HepG2 (cell line): Measurements from ENCODE around the gene SIGLECL1. TPM values are rescaled to one million over a fixed set of nuclear protein-coding genes. Genes with fewer than 3 reads are reported as not detected.

Source experiments
- ATAC-seq: fragments of 200-7000 bp; cut with Tn5 transposase; 3 replicates; pipeline ENCODE4 v1.9.1; 2020; ENCODE audit warnings: mild to moderate bottlenecking, moderate library complexity
- BruUV-seq: library from RNA; stranded (reverse); fragments of 400-500 nt; replicated peaks from 2 replicates; lab custom pipeline; 2021; lab: Mats Ljungman, UMichigan
- CTCF ChIA-PET: fragments of 300-600 bp; formaldehyde crosslinking; extraction: SDS; loops from one replicate; lab custom pipeline; 2021; ENCODE audit warnings: low total read pairs, inconsistent platforms, low intra/inter-chr PET ratio; lab: Yijun Ruan, JAX
- POLR2A ChIA-PET: fragments of 350-600 bp; sonication (Branson Sonifier 250); formaldehyde crosslinking; loops from one replicate; lab custom pipeline; 2020; ENCODE audit warnings: antibody characterized with exemption, inconsistent platforms; lab: Yijun Ruan, JAX
- DNase-seq: peaks from one replicate; pipeline ENCODE4 v3.0.0-alpha.2; 2015; ENCODE audit warnings: low spot score
- FAIRE-seq: peaks from 3 replicates; lab custom pipeline; 2011; peaks lifted over from hg19 to GRCh38; lab: Jason Lieb, UNC
- H2AFZ ChIP-seq: one replicate; pipeline ENCODE4 v1.6.1; 2011; ENCODE audit warnings: low read length, inconsistent platforms
- H3K27ac ChIP-seq: fragments of 300-600 bp; 3 replicates; pipeline ENCODE4 v1.8.0; 2011; ENCODE audit warnings: mixed run types, mild to moderate bottlenecking, mixed read lengths, low read length, inconsistent platforms; ENCODE audit not compliant: insufficient read depth; ENCODE audit errors: extremely low read length
- H3K27me3 ChIP-seq, 2 experiments: fragments of 200-600 bp in 1 of 2; 2 replicates in 1 of 2; 3 replicates in 1 of 2; pipeline versions ENCODE4 v1.6.0 to v1.8.0; 2011; ENCODE audit warnings: low read length in 2 of 2, mild to moderate bottlenecking in 2 of 2, moderate library complexity in 2 of 2, inconsistent platforms in 1 of 2; ENCODE audit not compliant: insufficient read depth in 2 of 2, control insufficient read depth in 1 of 2
- H3K36me3 ChIP-seq, 2 experiments: fragments of 200-600 bp in 1 of 2; replicated peaks in 1 of 2; 2 replicates in 1 of 2; 3 replicates in 1 of 2; pipeline versions ENCODE4 v1.5.1 to v1.8.0; 2011; ENCODE audit warnings: low read length in 2 of 2, inconsistent platforms in 1 of 2; ENCODE audit not compliant: insufficient read depth in 2 of 2, control insufficient read depth in 1 of 2
- H3K4me1 ChIP-seq: 2 replicates; pipeline ENCODE4 v1.5.1; 2012; ENCODE audit warnings: low read length, inconsistent platforms; ENCODE audit not compliant: insufficient read depth
- H3K4me2 ChIP-seq: 2 replicates; pipeline ENCODE4 v1.6.0; 2011; ENCODE audit warnings: low read depth, low read length, inconsistent platforms
- H3K4me3 ChIP-seq, 3 experiments: fragments of 200-600 bp in 1 of 3; sonication (generic), shearing (Covaris generic) in 1 of 3; replicated peaks in 1 of 3; 2 replicates each; pipeline ENCODE4 v1.5.1; 2011 to 2016; ENCODE audit warnings: low read length in 3 of 3, inconsistent platforms in 2 of 3, low read depth in 2 of 3, mild to moderate bottlenecking in 2 of 3, control low read depth in 1 of 3, mixed read lengths in 1 of 3; ENCODE audit not compliant: insufficient read depth in 1 of 3
- H3K79me2 ChIP-seq: one replicate; pipeline ENCODE4 v1.6.1; 2011; ENCODE audit warnings: low read length, inconsistent platforms; ENCODE audit not compliant: insufficient read depth
- H3K9ac ChIP-seq: 2 replicates; pipeline ENCODE4 v1.6.0; 2011; ENCODE audit warnings: mild to moderate bottlenecking, low read depth, low read length, inconsistent platforms; ENCODE audit not compliant: insufficient read depth
- H3K9me3 ChIP-seq: 2 replicates; pipeline ENCODE4 v1.5.1; 2012; ENCODE audit warnings: mild to moderate bottlenecking, low read length
- H4K20me1 ChIP-seq: 2 replicates; pipeline ENCODE4 v1.6.0; 2011; ENCODE audit warnings: inconsistent platforms, mild to moderate bottlenecking, low read length, moderate library complexity; ENCODE audit not compliant: insufficient read depth
- ARNT ChIP-seq: fragments of 450-650 bp; IDR thresholded peaks from 2 replicates; pipeline ENCODE4 v1.6.1; 2017
- FOXP1 ChIP-seq, 2 experiments: fragments of 450-650 bp in 1 of 2; IDR thresholded peaks; 2 replicates each; pipeline ENCODE4 v1.6.1; 2017 to 2018; ENCODE audit warnings: antibody characterized with exemption in 1 of 2
- KDM1A ChIP-seq: IDR thresholded peaks from 2 replicates; pipeline ENCODE4 v1.6.1; 2016; ENCODE audit warnings: missing compliant biosample characterization
- ZNF432 ChIP-seq: sonication (generic); formaldehyde crosslinking; IDR thresholded peaks from 2 replicates; pipeline ENCODE4 v1.5.0; 2020; ENCODE audit warnings: missing genetic modification reagents, mild to moderate bottlenecking, borderline replicate concordance
- ZSCAN29 ChIP-seq: sonication (generic); formaldehyde crosslinking; conservative IDR thresholded peaks from 2 replicates; pipeline ENCODE4 v1.4.0; 2020; ENCODE audit warnings: mild to moderate bottlenecking, missing genetic modification reagents
- WGBS: methylation state at CpG from one replicate; pipeline ENCODE4 v1.1.6; 2017; ENCODE audit warnings: low lambda C conversion rate; 5-methylcytosine and 5-hydroxymethylcytosine counted together
- in situ Hi-C: cut with HindIII; loops from 2 replicates; pipeline ENCODE4 v1.10.0; 2017; ENCODE audit warnings: low pct_unique_long_range_greater_than_20kb; ENCODE audit not compliant: extremely low pct_ligation_motif_present
- intact Hi-C: fragments of 100-400 bp; cut with micrococcal nuclease; formaldehyde crosslinking; loops from one replicate; pipeline ENCODE4 v1.10.0; 2022; ENCODE audit not compliant: unreplicated experiment
- polyA plus RNA-seq, 8 experiments: library from polyadenylated mRNA; depleted of rRNA in 3 of 8; stranded (reverse) in 7 of 8; unstranded in 1 of 8; fragments of >200 nt; fragmentation: Illumina TruSeq in 4 of 8; extraction: Trizol in 4 of 8; gene quantifications; 2 replicates each; pipeline versions ENCODE4 v1.2.1 to v1.2.3, GENCODE V29; 2011 to 2016; ENCODE audit warnings: low read depth in 4 of 8, missing spikeins in 1 of 8, mixed read lengths in 1 of 8; ENCODE audit not compliant: insufficient read depth in 1 of 8
- total RNA-seq, 5 experiments: library from RNA; depleted of rRNA; stranded (reverse); fragments of >200 nt; fragmentation: Illumina TruSeq; extraction: Trizol; gene quantifications; 2 replicates each; pipeline ENCODE4 v1.2.3, GENCODE V29; 2016; ENCODE audit warnings: low read depth in 1 of 5
- TF ChIP-seq, protein P1 (sequence below): sonication (generic); formaldehyde crosslinking; IDR thresholded peaks from 2 replicates; pipeline ENCODE4 v1.8.1; 2023; ENCODE audit warnings: mild to moderate bottlenecking, missing genetic modification reagents
- TF ChIP-seq, protein P2 (sequence below): IDR thresholded peaks from 2 replicates; pipeline ENCODE4 v1.6.1; 2012; ENCODE audit warnings: low read length, improper control_type of control experiment
- TF ChIP-seq, protein P3 (sequence below): IDR thresholded peaks from 2 replicates; pipeline ENCODE4 v1.6.1; 2016; ENCODE audit warnings: low read depth, control low read depth
- TF ChIP-seq, protein P4 (sequence below): sonication (generic); formaldehyde crosslinking; IDR thresholded peaks from 2 replicates; pipeline ENCODE4 v1.9.0; 2022; ENCODE audit warnings: low read depth, missing genetic modification reagents
- TF ChIP-seq, protein P5 (sequence below): sonication (generic); formaldehyde crosslinking; IDR thresholded peaks from 2 replicates; pipeline ENCODE4 v1.8.0; 2022; ENCODE audit warnings: mild to moderate bottlenecking, missing genetic modification reagents, moderate library complexity
- TF ChIP-seq, protein P6 (sequence below): sonication (generic); formaldehyde crosslinking; IDR thresholded peaks from 2 replicates; pipeline ENCODE4 v1.4.0; 2020; ENCODE audit warnings: missing genetic modification reagents; ENCODE audit errors: not compliant biosample characterization
- TF ChIP-seq, protein P7 (sequence below), 2 experiments: sonication (generic) in 1 of 2; formaldehyde crosslinking in 1 of 2; IDR thresholded peaks; 2 replicates each; pipeline versions ENCODE4 v1.4.0 to v1.6.1; 2018 to 2020; ENCODE audit warnings: missing genetic modification reagents in 2 of 2, borderline replicate concordance in 1 of 2, low read depth in 1 of 2, mild to moderate bottlenecking in 1 of 2, missing biosample characterization in 1 of 2

The SIGLECL1 gene
- total and polyA plus RNA-seq, 2 of the 13 experiments (the other 11 are each of a cell fraction or from before 2014, with no cell fraction given): not detected

DNA sequence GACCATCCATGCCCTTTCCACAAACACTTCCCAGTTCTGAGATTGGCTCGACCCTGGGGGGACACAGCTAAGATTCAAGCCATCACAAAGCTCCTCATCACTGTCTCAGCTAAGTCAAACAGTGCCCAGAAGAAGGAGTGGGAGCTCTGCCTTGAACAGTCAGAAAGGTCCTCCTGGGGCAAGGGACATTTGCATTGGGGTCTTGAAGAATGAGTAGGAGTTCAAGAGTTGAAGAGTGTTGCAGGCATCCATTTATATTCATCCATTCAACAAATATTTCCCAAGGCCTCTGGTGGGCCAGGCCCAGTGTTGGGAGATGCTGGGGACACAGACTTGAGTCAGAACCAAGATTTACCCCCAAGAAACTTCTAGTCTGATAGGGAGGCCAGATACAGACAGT lies 67.1 kb downstream of the SIGLECL1 start:
- H3K27ac ChIP-seq: no peak overlapping the region
- H3K27me3 ChIP-seq: peaks cover 0 to 20% of the 10 kb centered on the region in 2 experiments; a peak in 3 of 5 replicates
- POLR2A ChIA-PET: no interaction called here
- no peaks in the 10 kb centered on the region for H3K36me3 ChIP-seq
- DNase-seq: no peak
- CTCF ChIA-PET: no interaction called here
- no peak overlapping the region for H3K4me2 ChIP-seq
- H3K4me1 ChIP-seq: peaks cover 18% of the 10 kb centered on the region
- FAIRE-seq: no peak
- BruUV-seq: no TSS peak
- WGBS: 0% methylated on average over 1 of the region's 1 CpG
- no peak overlapping the region for H2AFZ ChIP-seq
- no peak overlapping the region for H3K4me3 ChIP-seq
- no peaks in the 10 kb centered on the region for H4K20me1 ChIP-seq
- ATAC-seq: no peak
- in situ Hi-C loops: no loop called here
- intact Hi-C loops: no loop called here
- H3K79me2 ChIP-seq: no peaks in the 10 kb centered on the region
- H3K9ac ChIP-seq: no peak overlapping the region
- no peaks in the 10 kb centered on the region for H3K9me3 ChIP-seq
- TF ChIP-seq KDM1A (CRISPR knock-in tag): no peak
- TF ChIP-seq, protein P1, sequence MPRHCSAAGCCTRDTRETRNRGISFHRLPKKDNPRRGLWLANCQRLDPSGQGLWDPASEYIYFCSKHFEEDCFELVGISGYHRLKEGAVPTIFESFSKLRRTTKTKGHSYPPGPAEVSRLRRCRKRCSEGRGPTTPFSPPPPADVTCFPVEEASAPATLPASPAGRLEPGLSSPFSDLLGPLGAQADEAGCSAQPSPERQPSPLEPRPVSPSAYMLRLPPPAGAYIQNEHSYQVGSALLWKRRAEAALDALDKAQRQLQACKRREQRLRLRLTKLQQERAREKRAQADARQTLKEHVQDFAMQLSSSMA (CRISPR knock-in tag): no peak
- TF ChIP-seq ZSCAN29 (CRISPR knock-in tag): no peak
- TF ChIP-seq FOXP1 (IDR thresholded peaks at IDR 0.05): no peak
- no peak for TF ChIP-seq FOXP1 (CRISPR knock-in tag; IDR thresholded peaks at IDR 0.05)
- TF ChIP-seq, protein P2, sequence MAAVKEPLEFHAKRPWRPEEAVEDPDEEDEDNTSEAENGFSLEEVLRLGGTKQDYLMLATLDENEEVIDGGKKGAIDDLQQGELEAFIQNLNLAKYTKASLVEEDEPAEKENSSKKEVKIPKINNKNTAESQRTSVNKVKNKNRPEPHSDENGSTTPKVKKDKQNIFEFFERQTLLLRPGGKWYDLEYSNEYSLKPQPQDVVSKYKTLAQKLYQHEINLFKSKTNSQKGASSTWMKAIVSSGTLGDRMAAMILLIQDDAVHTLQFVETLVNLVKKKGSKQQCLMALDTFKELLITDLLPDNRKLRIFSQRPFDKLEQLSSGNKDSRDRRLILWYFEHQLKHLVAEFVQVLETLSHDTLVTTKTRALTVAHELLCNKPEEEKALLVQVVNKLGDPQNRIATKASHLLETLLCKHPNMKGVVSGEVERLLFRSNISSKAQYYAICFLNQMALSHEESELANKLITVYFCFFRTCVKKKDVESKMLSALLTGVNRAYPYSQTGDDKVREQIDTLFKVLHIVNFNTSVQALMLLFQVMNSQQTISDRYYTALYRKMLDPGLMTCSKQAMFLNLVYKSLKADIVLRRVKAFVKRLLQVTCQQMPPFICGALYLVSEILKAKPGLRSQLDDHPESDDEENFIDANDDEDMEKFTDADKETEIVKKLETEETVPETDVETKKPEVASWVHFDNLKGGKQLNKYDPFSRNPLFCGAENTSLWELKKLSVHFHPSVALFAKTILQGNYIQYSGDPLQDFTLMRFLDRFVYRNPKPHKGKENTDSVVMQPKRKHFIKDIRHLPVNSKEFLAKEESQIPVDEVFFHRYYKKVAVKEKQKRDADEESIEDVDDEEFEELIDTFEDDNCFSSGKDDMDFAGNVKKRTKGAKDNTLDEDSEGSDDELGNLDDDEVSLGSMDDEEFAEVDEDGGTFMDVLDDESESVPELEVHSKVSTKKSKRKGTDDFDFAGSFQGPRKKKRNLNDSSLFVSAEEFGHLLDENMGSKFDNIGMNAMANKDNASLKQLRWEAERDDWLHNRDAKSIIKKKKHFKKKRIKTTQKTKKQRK: no peak
- no peak for TF ChIP-seq ZNF432 (CRISPR knock-in tag)
- TF ChIP-seq, protein P3, sequence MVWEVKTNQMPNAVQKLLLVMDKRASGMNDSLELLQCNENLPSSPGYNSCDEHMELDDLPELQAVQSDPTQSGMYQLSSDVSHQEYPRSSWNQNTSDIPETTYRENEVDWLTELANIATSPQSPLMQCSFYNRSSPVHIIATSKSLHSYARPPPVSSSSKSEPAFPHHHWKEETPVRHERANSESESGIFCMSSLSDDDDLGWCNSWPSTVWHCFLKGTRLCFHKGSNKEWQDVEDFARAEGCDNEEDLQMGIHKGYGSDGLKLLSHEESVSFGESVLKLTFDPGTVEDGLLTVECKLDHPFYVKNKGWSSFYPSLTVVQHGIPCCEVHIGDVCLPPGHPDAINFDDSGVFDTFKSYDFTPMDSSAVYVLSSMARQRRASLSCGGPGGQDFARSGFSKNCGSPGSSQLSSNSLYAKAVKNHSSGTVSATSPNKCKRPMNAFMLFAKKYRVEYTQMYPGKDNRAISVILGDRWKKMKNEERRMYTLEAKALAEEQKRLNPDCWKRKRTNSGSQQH: no peak
- no peak for TF ChIP-seq ARNT
- TF ChIP-seq, protein P4, sequence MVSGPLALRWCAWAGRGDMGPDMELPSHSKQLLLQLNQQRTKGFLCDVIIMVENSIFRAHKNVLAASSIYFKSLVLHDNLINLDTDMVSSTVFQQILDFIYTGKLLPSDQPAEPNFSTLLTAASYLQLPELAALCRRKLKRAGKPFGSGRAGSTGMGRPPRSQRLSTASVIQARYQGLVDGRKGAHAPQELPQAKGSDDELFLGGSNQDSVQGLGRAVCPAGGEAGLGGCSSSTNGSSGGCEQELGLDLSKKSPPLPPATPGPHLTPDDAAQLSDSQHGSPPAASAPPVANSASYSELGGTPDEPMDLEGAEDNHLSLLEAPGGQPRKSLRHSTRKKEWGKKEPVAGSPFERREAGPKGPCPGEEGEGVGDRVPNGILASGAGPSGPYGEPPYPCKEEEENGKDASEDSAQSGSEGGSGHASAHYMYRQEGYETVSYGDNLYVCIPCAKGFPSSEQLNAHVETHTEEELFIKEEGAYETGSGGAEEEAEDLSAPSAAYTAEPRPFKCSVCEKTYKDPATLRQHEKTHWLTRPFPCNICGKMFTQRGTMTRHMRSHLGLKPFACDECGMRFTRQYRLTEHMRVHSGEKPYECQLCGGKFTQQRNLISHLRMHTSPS: no peak
- TF ChIP-seq, protein P5, sequence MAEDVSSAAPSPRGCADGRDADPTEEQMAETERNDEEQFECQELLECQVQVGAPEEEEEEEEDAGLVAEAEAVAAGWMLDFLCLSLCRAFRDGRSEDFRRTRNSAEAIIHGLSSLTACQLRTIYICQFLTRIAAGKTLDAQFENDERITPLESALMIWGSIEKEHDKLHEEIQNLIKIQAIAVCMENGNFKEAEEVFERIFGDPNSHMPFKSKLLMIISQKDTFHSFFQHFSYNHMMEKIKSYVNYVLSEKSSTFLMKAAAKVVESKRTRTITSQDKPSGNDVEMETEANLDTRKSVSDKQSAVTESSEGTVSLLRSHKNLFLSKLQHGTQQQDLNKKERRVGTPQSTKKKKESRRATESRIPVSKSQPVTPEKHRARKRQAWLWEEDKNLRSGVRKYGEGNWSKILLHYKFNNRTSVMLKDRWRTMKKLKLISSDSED (CRISPR knock-in tag): no peak
- TF ChIP-seq, protein P6, sequence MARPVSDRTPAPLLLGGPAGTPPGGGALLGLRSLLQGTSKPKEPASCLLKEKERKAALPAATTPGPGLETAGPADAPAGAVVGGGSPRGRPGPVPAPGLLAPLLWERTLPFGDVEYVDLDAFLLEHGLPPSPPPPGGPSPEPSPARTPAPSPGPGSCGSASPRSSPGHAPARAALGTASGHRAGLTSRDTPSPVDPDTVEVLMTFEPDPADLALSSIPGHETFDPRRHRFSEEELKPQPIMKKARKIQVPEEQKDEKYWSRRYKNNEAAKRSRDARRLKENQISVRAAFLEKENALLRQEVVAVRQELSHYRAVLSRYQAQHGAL (CRISPR knock-in tag): no peak
- TF ChIP-seq, protein P7, sequence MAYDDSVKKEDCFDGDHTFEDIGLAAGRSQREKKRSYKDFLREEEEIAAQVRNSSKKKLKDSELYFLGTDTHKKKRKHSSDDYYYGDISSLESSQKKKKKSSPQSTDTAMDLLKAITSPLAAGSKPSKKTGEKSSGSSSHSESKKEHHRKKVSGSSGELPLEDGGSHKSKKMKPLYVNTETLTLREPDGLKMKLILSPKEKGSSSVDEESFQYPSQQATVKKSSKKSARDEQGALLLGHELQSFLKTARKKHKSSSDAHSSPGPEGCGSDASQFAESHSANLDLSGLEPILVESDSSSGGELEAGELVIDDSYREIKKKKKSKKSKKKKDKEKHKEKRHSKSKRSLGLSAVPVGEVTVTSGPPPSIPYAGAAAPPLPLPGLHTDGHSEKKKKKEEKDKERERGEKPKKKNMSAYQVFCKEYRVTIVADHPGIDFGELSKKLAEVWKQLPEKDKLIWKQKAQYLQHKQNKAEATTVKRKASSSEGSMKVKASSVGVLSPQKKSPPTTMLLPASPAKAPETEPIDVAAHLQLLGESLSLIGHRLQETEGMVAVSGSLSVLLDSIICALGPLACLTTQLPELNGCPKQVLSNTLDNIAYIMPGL (CRISPR knock-in tag; IDR thresholded peaks at IDR 0.05; ENCODE audit: borderline replicate concordance in 1 of 2, low read depth in 1 of 2): no peak
